Rectal smooth muscle tissue (tissue), 1 donor: Measurements from ENCODE around the gene TRAF2.

Source experiments
- H3K27ac ChIP-seq: one replicate; pipeline ENCODE4 v1.7.0; 2013; ENCODE audit warnings: low read depth, low read length, inconsistent platforms
- H3K27me3 ChIP-seq: one replicate; pipeline ENCODE4 v1.7.0; 2013; ENCODE audit warnings: low read length; ENCODE audit not compliant: control insufficient read depth, insufficient read depth
- H3K36me3 ChIP-seq: one replicate; pipeline ENCODE4 v1.7.0; 2013; ENCODE audit warnings: low read length; ENCODE audit not compliant: control insufficient read depth, insufficient read depth
- H3K4me1 ChIP-seq: one replicate; pipeline ENCODE4 v1.7.0; 2013; ENCODE audit warnings: low read length; ENCODE audit not compliant: control insufficient read depth, insufficient read depth
- H3K4me3 ChIP-seq: one replicate; pipeline ENCODE4 v1.7.0; 2013; ENCODE audit warnings: low read length
- H3K9ac ChIP-seq: one replicate; pipeline ENCODE4 v1.7.0; 2013; ENCODE audit warnings: low read length

The TRAF2 gene

GRCh38 chr9:136951541-136952320 lies 65.4 kb downstream of the TRAF2 start, which contains the start of gene LCN12:
LCN12 (plus strand) TSS chr9:136952273; CDS start chr9:136952328, 55 bp downstream.
- Histone ChIP-seq H3K27me3 (no peaks in the 10 kb centered on the region), H3K4me1 (no peaks in the 10 kb centered on the region), H3K4me3 (no peak within 1 kb of the TSS), H3K27ac (no peak within 1 kb of the TSS), H3K36me3 (no peaks in the 10 kb centered on the region), H3K9ac (no peak within 1 kb of the TSS)

DNA sequence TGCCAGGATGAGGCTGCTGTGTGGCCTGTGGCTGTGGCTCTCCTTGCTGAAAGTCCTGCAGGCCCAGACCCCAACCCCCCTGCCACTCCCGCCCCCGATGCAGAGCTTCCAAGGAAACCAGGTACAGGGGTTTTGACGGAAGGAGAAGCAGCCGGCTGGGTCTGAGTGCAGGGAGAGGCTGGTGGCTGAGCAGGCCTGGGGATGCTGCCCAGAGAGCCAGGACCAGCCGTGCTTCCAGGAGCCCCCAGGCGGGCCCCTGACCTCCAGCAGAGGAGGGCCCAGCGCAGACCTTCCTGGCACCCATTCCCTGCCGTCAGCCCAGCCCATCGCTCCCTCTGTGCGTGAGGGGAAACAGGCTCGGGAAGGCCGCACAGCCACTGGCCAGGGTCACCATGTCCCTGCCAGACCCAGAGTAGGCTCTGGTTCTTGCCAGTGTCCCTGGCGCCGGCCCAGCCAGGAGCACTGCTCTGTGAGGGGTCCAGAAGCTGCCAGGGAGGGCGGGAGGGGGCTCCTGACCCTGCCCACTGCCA lies 66.1 kb downstream of the TRAF2 start:
- H3K36me3 ChIP-seq, result no peaks in the 10 kb centered on the region
- H3K9ac ChIP-seq, result no peak overlapping the region
- no peaks in the 10 kb centered on the region for H3K4me1 ChIP-seq
- no peak overlapping the region for H3K4me3 ChIP-seq
- no peak overlapping the region for H3K27ac ChIP-seq
- no peaks in the 10 kb centered on the region for H3K27me3 ChIP-seq

DNA sequence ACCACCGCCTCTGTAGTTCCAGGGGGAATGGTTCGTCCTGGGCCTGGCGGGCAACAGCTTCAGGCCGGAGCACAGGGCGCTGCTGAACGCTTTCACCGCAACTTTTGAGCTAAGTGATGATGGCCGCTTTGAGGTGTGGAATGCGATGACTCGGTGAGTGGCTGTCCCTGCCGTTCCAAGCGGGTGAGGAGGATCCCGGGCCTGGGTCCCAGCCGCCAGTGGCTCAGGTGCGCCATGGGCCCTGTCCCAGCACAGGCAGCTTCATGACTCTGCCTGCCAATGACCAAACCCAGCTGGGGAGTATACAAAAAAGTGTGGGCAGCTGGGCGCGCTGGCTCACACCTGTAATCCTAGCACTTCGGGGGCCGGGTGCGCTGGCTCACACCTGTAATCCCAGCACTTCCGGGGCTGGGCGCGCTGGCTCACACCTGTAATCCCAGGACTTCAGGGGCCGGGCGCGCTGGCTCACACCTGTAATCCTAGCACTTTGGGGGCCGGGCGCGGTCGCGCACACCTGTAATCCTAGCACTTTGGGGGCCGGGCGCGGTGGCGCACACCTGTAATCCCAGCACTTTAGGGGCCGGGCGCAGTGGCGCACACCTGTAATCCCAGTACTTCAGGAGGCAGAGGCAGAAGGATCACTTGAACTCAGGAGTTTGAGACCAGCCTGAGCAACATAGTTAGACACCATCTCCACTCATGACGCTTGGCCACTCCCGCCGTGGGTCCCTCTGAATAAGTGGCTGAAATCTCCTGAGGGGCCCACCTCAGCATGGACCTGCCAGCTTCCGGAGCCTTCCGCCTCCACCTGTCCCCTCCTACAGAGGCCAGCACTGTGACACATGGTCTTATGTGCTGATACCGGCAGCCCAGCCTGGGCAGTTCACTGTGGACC lies 66.8 kb downstream of the TRAF2 start:
- no peak overlapping the region for H3K9ac ChIP-seq
- no peak overlapping the region for H3K4me3 ChIP-seq
- H3K36me3 ChIP-seq, result no peaks in the 10 kb centered on the region
- H3K4me1 ChIP-seq, result no peaks in the 10 kb centered on the region
- no peaks in the 10 kb centered on the region for H3K27me3 ChIP-seq
- no peak overlapping the region for H3K27ac ChIP-seq

DNA sequence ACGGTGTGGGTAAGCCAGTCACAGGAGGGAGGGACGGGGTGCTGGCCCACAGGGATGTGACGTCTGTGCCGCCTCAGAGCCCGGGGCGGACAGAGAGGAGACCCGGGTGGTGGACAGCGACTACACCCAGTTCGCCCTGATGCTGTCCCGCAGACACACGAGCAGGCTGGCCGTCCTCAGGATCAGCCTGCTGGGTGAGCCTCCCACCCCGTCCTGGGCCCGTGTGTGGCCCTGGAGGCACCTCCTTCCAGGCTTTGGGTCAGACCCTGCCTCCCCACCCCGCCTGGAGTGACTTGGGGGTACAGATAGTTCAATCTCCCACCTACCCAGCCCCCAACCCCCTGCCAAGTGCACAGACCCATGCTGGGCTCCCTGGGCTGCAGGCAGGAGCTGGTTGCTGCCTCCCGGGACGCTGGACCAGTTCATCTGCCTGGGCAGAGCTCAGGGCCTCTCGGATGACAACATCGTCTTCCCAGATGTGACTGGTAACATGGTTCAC lies 67.5 kb downstream of the TRAF2 start:
- Histone ChIP-seq H3K36me3 (no peaks in the 10 kb centered on the region), H3K27me3 (no peaks in the 10 kb centered on the region), H3K4me3 (no peak overlapping the region), H3K4me1 (no peaks in the 10 kb centered on the region), H3K27ac (no peak overlapping the region), H3K9ac (no peak overlapping the region)

DNA sequence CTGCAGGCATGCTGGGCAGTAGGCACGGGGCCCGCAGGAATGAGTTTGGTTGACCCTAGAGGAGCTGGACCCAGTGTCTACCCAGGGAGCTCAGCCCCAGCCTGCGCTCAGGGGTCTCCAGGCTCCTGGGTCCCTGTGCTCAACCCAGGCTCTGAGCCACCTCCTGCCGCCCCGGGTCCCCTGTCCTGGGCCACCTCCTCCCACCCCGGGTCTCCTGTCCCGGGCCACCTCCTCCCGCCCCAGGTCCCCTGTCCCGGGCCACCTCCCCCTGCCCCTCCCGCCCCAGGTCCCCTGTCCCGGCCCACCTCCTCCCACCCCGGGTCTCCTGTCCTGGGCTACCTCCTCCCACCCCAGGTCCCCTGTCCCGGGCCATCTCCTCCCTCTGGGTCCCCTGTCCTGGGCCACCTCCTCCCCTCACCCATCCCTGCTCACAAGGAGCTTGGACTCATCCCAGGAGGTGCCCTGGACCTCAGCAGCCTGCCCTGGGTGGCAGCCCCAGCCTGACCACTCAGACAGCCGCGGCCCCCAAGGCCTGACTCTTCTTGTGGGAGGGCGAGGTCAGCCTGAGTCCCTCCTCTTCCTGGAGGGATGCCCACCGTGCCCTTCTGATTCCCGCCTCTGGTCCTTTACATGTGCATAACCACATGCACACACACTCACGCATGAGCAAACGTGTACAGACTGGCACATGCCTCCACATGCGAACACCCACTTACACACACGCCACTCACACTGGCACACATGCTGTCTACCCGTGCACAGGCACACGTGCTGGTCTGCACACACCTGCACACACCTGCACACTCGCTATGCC lies 68.2 kb downstream of the TRAF2 start:
- Histone ChIP-seq H3K27me3 (no peaks in the 10 kb centered on the region), H3K36me3 (no peaks in the 10 kb centered on the region), H3K9ac (no peak overlapping the region), H3K27ac (no peak overlapping the region), H3K4me3 (no peak overlapping the region), H3K4me1 (no peaks in the 10 kb centered on the region)

GRCh38 chr9:136955202-136955942 lies 69.1 kb downstream of the TRAF2 start:
- Histone ChIP-seq H3K27me3 (no peaks in the 10 kb centered on the region), H3K4me3 (no peak overlapping the region), H3K36me3 (no peaks in the 10 kb centered on the region), H3K4me1 (no peaks in the 10 kb centered on the region), H3K9ac (no peak overlapping the region), H3K27ac (no peak overlapping the region)

DNA sequence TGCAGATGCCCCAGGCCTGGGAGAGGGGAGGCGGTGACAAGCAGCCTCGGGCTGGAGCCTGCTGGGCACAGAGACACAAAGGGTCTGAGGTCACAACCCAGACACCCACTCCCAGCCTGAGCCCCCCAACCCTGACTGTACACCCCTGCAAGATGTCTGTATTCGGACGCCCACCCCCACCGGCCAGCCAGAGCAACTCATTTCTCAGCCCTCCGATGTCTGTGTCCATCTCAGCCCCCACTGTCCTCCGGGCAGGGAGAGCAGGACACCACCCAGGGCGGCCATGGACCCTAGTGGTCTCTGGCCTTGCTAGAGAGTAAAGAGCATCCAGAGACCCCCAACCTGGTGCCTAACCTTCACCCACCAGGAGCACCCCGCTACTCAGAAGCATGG lies 69.6 kb downstream of the TRAF2 start:
- Histone ChIP-seq H3K9ac (no peak overlapping the region), H3K36me3 (no peaks in the 10 kb centered on the region), H3K4me3 (no peak overlapping the region), H3K27me3 (no peaks in the 10 kb centered on the region), H3K4me1 (no peaks in the 10 kb centered on the region), H3K27ac (no peak overlapping the region)

- H3K27ac ChIP-seq, result no peak overlapping the region
- no peak overlapping the region for H3K4me3 ChIP-seq
- no peak overlapping the region for H3K9ac ChIP-seq
- no peaks in the 10 kb centered on the region for H3K4me1 ChIP-seq
- no peaks in the 10 kb centered on the region for H3K27me3 ChIP-seq
- H3K36me3 ChIP-seq, result no peaks in the 10 kb centered on the region
Measured at GRCh38 chr9:136956604-136957003, 70.3 kb downstream of the TRAF2 start.

DNA sequence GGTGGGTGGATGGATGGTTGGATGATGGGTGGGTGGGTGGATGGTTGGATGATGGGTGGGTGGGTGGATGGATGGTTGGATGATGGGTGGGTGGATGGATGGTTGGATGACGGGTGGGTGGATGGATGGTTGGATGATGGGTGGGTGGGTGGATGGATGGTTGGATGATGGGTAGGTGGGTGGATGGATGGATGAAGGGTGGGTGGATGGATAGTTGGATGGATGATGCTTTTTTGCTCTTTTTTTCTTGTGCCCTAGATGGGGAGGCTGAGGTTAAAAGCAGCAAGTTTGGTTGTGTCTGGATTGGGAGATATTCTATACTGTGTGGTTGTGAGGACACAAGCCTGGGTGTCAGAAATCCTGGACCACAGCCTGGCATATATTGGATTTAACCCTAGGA lies 71.1 kb downstream of the TRAF2 start:
- Histone ChIP-seq H3K27ac (no peak overlapping the region), H3K9ac (no peak overlapping the region), H3K27me3 (no peaks in the 10 kb centered on the region), H3K36me3 (no peaks in the 10 kb centered on the region), H3K4me3 (no peak overlapping the region), H3K4me1 (no peaks in the 10 kb centered on the region)

GRCh38 chr9:136957901-136958300 lies 71.6 kb downstream of the TRAF2 start:
- Histone ChIP-seq H3K27me3 (no peaks in the 10 kb centered on the region), H3K27ac (no peak overlapping the region), H3K9ac (no peak overlapping the region), H3K36me3 (no peaks in the 10 kb centered on the region), H3K4me3 (no peak overlapping the region), H3K4me1 (no peaks in the 10 kb centered on the region)

GRCh38 chr9:136958473-136958872 lies 72.2 kb downstream of the TRAF2 start:
- no peak overlapping the region for H3K27ac ChIP-seq

More at GRCh38 chr9:136958473-136958872, 72.2 kb downstream of the TRAF2 start:
- no peak overlapping the region for H3K4me3 ChIP-seq
- H3K4me1 ChIP-seq, result no peaks in the 10 kb centered on the region
- no peaks in the 10 kb centered on the region for H3K36me3 ChIP-seq
- no peaks in the 10 kb centered on the region for H3K27me3 ChIP-seq
- no peak overlapping the region for H3K9ac ChIP-seq
